Mucosa of stomach (tissue), 1 donor: ENCODE measurements around the gene GRPEL1.

ENCODE experiments used
- H3K27me3 ChIP-seq: one replicate; pipeline ENCODE4 v1.7.0; 2013; ENCODE audit warnings: mild to moderate bottlenecking, low read length; ENCODE audit not compliant: control insufficient read depth, insufficient read depth
- H3K36me3 ChIP-seq: one replicate; pipeline ENCODE4 v1.7.0; 2013; ENCODE audit warnings: low read length; ENCODE audit not compliant: control insufficient read depth, insufficient read depth
- H3K4me1 ChIP-seq: one replicate; pipeline ENCODE4 v1.7.0; 2013; ENCODE audit warnings: mild to moderate bottlenecking, low read length; ENCODE audit not compliant: control insufficient read depth, insufficient read depth
- H3K4me3 ChIP-seq: one replicate; pipeline ENCODE4 v1.7.0; 2013; ENCODE audit warnings: low read length
- H3K9ac ChIP-seq: one replicate; pipeline ENCODE4 v1.7.0; 2013; ENCODE audit warnings: mild to moderate bottlenecking, low read length, moderate library complexity
- H3K9me3 ChIP-seq: one replicate; pipeline ENCODE4 v1.7.0; 2013; ENCODE audit warnings: mild to moderate bottlenecking, low read length, moderate library complexity; ENCODE audit not compliant: control insufficient read depth
- donor health status: Pancreatic carcinoma.

The GRPEL1 gene

DNA sequence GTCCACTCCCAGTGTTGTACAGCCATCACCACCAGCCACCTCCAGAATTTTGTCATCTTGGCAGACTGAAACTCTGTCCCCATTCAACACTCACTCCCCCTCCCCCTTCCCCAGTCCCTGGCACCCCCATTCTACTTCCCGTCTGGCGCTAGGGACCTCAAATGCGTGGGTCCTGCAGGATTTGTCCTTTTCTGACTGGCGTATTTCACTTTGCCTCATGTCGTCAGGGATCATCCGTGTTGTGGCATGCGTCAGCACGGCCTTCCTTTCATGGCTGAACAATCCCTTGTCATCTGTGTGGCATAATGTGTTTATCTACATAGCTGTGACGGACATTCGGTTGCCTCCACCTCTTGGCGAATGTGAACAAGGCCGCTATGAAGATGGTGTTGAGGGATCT, 19.2 kb downstream of the GRPEL1 start:
- Histone ChIP-seq H3K4me3 (no peak overlapping the region), H3K36me3 (no peaks in the 10 kb centered on the region), H3K27me3 (no peaks in the 10 kb centered on the region), H3K4me1 (peaks cover 53% of the 10 kb centered on the region), H3K9me3 (no peaks in the 10 kb centered on the region), H3K9ac (no peak overlapping the region)

DNA sequence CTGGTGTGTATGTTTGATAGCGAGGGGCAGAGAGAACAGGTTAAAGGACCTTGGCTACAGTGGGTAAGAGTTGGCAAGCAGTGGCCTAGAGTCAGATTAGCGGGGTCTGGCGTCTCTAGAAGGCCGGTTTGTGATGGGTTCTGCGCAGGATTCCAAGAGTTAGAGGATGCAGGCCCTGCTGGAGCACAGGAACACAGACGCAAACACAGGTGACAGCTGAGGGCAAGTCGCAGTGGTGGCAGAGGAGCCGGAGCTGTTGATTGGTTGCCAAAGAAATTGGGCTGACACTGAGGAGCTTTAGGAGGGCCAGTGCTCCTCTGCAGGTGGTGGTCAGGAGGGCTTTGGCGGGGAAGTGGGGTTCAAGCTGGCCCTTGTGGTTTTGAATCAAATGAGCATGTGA, 20.9 kb downstream of the GRPEL1 start:
- no peak overlapping the region for H3K4me3 ChIP-seq
- H3K9ac ChIP-seq = no peak overlapping the region
- H3K4me1 ChIP-seq = peaks cover 43% of the 10 kb centered on the region
- no peaks in the 10 kb centered on the region for H3K9me3 ChIP-seq
- no peaks in the 10 kb centered on the region for H3K36me3 ChIP-seq
- no peaks in the 10 kb centered on the region for H3K27me3 ChIP-seq

DNA sequence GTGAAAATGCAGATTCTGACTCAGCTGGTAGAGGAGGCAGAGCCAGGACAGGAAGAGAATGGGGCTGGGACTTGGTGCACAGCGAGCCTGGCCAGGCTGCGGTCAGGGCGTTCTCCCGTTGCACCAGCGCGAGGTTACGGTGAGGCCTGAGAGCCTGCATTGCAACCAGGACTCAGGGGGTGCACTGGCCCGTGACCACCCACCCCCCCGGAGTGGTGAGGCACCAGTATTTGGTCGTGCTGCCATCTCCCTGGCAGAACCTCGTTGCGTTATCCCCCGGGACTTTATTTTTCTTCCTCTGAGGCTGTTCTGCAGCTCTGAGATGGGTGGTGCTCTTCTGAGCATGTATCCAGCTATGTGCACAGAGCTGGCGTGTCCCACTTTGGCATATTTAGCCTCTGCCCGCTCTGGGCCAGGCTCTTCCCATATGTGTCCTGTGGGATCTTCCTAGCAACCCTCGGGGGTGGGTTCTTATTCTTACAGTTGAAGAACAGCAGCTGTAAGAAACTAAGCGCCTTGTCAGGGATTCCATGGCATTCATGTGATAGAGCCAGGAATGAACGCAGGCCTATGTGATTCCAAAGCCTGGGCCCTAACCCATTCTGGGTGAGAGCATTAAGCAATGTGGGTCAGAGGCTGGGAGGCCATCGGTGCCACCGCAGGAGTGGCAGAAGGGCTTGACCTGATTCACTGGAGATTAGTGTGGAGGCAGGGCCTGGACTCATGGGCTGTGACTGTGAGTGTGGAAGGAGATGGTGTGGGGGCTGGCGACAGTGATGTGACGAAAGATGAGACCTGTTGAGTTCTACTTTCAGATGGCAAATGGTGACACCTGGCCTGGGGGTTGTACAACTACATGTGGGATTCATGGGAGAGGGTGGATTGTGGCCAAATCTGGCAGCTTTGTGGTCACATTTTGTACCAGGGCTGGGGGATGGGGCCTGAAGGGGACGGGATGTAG, 21.6 kb downstream of the GRPEL1 start:
- Histone ChIP-seq H3K4me3 (no peak overlapping the region), H3K36me3 (no peaks in the 10 kb centered on the region), H3K27me3 (no peaks in the 10 kb centered on the region), H3K4me1 (peaks cover 51% of the 10 kb centered on the region), H3K9me3 (no peaks in the 10 kb centered on the region), H3K9ac (no peak overlapping the region)

DNA sequence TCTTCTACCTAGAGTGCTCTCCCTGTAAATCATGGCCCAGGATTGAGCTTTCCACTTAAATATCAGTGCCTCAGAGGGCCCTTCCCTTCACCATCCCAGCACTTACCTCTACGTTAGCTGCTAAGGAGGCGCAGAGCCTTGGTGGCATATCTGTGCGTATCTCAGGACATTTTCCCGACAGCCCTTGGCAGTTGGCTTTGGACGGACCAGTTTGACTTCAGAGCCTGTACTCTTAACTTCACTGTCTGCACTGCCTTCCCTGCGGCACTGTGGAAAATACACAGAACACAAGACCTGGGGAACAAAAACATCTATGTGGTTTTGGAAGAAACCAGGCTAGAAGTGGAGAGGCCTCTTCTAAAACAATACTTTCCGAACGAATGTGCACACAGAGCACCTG, 22.3 kb downstream of the GRPEL1 start:
- Histone ChIP-seq H3K9ac (peak overlapping the region; percentile 89), H3K4me1 (peaks cover 48% of the 10 kb centered on the region), H3K36me3 (no peaks in the 10 kb centered on the region), H3K9me3 (no peaks in the 10 kb centered on the region), H3K27me3 (no peaks in the 10 kb centered on the region), H3K4me3 (peak overlapping the region; percentile 56)

DNA sequence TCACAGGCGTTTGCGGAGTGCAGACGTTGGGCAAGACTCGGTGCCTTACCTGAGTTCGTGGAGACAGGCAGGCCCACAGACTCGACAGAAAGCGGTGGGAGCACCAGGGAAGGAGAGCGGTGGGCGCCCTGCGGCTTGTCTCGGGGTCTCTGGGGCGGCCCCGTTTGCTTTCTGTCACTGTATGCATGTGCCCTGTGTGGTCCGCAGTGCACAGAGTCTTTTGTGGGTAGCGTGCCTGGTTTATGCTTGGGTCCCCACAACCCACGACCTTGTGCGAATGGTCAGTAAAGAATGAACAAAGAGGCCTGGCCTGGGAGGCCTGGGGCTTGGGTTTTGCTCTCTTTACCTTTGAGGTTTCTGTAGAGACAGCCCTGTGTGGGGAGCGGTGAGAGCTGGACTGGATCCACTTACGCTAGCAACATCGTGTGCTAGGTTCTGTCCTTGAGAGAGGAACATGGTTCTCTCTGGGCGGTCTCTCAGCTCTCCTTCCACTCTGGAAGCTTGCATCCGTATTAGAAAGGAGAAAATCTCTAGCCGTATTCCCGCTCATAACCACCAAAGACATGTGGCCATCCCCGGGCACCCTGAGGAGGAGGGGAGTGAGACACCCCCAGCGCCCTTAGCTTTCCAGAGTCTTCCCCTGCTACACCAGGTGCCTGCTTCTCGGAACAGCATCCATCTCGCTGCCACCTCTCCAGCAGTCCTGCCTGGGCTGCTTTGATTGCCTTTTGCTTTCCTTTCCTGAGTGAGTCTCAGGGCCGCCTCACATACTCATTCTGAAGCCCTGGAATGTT, 23.5 kb downstream of the GRPEL1 start:
- H3K9me3 ChIP-seq = no peaks in the 10 kb centered on the region
- peak overlapping the region; percentile 56 for H3K4me3 ChIP-seq
- H3K9ac ChIP-seq = peak overlapping the region; percentile 89
- H3K4me1 ChIP-seq = peaks cover 40% of the 10 kb centered on the region
- no peaks in the 10 kb centered on the region for H3K36me3 ChIP-seq
- no peaks in the 10 kb centered on the region for H3K27me3 ChIP-seq

DNA sequence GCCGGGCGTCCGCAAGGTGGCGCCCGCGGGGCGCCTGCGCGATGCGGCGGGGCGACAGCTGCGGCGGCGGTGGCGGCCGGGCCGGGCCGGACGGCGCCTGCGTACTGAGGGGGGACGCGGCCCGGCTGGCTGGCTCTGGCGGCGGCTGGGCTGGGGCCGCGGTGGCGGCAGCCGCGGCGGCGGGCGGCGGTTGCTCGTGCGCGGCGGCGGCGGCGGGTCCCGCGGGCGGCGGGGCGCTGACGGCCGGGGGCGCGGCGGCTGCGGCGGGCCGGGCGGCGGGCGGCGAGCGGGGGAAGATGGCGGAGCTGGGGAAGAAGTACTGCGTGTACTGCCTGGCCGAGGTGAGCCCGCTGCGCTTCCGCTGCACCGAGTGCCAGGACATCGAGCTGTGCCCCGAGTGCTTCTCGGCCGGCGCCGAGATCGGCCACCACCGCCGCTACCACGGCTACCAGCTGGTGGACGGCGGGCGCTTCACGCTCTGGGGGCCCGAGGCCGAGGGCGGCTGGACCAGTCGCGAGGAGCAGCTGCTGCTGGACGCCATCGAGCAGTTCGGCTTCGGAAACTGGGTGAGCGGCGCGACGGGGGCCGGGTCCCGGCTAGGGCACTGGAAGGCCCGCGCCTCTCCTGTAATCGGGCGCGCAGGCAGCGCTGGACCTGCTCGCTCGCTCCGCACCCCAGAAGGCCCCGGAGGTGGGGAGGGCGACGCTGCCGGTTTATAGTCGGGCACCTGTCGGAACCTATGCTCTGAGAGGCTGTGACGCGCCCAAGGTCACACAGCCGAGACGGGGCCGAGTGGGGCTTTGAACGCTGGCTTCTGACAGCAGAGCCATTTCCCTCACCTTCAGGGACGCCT, 24.4 kb downstream of the GRPEL1 start, which contains the start of gene TADA2B:
Gene TADA2B, plus strand, starts transcription at position 89 of the 853 bp plus-strand sequence. Its CDS starts 208 bp downstream, at position 297.
- H3K4me1 ChIP-seq = peaks cover 40% of the 10 kb centered on the region
- H3K4me3 ChIP-seq = peak within 1 kb of the TSS; percentile 56
- no peaks in the 10 kb centered on the region for H3K36me3 ChIP-seq
- H3K9me3 ChIP-seq = no peaks in the 10 kb centered on the region
- peak within 1 kb of the TSS; percentile 89 for H3K9ac ChIP-seq
- H3K27me3 ChIP-seq = no peaks in the 10 kb centered on the region

DNA sequence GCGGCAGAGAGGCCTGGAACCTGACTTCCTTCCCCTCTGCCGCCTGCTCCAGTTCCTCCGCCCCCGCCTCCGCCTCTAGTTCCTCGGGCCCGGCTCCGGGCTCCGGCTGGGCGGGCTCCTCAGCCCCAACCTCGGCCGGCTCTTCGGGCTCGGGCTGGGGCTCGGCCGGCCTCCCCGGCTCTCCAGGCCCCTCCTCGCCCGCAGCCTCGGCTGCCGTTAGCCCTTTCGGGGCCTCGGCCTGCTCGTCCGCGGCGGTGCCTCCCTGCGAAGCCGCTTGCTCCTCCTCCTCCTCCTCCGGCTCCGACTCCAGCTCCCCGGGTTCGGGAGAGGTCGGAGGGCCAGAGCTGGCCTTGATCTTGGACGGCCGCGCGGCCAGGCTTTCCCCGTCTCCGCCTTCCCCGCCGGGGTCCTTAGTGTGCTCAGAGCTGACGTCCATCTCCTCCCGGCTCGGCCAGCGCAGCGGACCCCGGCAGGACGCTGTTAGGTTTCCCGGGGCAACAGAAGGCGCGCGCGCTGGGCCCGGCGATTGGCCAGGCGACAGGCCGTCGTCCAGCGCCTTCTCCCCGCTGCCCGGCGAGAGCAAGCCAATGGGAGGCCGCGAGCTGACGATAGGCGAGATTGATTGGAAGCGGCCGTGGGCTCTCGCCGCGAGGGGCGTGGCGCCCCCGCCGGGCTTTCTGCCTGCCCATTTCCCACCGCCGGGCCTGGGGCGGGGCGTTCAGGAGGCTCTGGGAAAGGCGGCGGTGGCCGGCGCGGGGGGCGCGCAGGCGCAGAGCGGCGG, 25.2 kb downstream of the GRPEL1 start:
- H3K27me3 ChIP-seq = no peaks in the 10 kb centered on the region
- H3K9me3 ChIP-seq = no peaks in the 10 kb centered on the region
- peak overlapping the region; percentile 41 for H3K9ac ChIP-seq
- H3K4me1 ChIP-seq = peaks cover 40% of the 10 kb centered on the region
- H3K4me3 ChIP-seq = peak overlapping the region; percentile 53
- no peaks in the 10 kb centered on the region for H3K36me3 ChIP-seq

DNA sequence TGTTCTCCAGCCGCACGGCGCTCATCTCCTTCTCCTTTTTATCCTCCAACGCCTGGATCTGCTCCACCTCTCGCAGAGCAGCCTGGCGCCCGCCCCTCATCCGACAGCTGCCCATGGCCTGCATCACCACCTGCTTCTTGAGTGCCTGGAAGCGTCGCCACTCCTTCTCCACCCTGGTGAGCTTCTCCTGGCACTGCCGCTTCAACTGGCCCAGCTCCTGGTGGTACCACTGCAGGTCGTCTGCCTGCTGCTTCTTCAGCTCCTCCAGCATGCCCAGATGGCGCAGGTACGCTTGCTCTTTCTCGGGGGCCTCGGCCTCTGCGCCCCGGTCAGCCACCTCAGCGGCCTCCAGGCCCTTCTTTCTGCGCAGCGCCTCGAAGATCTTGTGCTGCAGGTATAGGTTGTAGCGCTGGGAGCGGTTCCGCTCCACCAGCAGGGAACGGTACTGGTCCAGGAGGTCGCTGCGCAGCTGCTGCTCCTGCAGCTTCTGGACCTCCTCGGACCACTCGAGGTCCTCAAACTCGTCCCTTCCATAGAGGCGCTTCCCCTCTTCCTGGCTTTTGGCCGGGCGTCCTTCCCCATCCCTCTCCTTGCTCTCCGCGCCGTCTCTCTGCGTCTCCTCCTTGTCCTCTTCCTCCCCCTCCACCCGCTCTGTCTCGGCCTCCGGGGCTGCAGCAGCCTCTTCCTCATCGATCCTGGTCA, 25.9 kb downstream of the GRPEL1 start:
- H3K36me3 ChIP-seq = no peaks in the 10 kb centered on the region
- H3K4me1 ChIP-seq = peaks cover 40% of the 10 kb centered on the region
- no peaks in the 10 kb centered on the region for H3K27me3 ChIP-seq
- no peaks in the 10 kb centered on the region for H3K9me3 ChIP-seq
- peak overlapping the region; percentile 41 for H3K9ac ChIP-seq
- H3K4me3 ChIP-seq = peak overlapping the region; percentile 53

DNA sequence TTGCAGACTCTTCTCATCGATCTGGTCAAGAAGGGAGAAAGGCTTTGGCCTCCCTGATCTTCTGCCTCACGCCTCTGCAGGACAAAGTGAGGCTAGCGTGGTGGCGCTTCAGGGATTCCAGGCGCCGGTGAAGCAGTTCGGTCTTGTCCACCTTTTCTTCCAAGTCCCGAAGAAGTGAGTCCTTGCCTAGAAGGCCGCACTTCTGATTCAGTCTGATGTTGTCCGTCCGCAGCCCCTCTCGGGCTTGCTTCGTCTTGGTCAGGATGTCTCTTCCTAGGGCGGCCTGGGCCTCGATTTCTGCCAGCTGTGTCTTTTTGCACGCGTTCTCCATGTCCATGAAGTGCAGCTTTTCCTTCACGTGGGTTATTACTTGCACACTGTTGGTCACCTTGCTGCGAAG, 26.6 kb downstream of the GRPEL1 start:
- Histone ChIP-seq H3K4me3 (no peak overlapping the region), H3K9me3 (no peaks in the 10 kb centered on the region), H3K9ac (peak overlapping the region; percentile 41), H3K36me3 (no peaks in the 10 kb centered on the region), H3K4me1 (peaks cover 34% of the 10 kb centered on the region), H3K27me3 (no peaks in the 10 kb centered on the region)

DNA sequence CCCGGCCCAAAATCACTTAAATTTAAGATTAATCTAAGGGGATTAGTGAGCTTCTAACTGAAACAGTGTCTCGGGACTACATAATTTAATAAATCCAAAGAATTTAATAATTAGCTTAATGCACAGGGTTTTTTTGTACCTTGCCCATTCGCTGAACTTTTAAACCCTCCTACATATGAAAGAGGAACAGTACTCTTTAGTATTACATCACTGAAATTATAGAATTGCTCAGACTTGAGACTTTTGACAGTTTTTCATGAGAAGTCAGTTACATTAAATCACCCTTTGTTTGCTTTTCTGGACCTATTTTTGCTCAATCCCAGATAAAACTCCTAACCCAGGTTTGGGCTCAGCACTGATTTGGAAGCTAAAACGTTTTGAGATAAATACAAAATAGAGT, 27.1 kb downstream of the GRPEL1 start:
- Histone ChIP-seq H3K27me3 (no peaks in the 10 kb centered on the region), H3K4me3 (no peak overlapping the region), H3K36me3 (no peaks in the 10 kb centered on the region), H3K9ac (no peak overlapping the region), H3K9me3 (no peaks in the 10 kb centered on the region), H3K4me1 (peaks cover 29% of the 10 kb centered on the region)
